ENCODE measurements around the gene C7orf33. TPM values are rescaled to one million over a fixed set of nuclear protein-coding genes. Genes with fewer than 3 reads are reported as not detected.

C7orf33 gene
- total and polyA plus RNA-seq, 9 of the 15 experiments (the other 6 are each of a cell fraction or from before 2014, with no cell fraction given): 0.04 TPM; not detected in 8

DNA sequence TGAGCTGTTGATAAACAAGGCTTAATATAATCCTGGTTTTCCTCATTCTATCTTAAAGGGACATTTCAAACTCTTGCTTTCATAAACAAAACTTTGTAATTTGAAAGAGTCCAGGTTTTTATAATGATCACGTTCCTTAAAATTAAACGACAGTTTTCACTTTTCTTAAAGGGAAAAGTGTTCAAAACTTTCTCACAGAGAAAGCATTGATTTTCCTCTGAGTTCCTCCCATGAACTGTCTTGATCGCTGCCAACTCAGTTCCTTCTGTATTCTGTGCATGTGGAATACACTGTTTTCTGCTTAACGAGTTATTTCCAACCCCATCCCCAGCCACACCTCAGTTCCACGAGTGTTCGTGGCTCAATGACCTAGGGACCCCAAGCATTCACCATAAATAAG is 2.4 kb upstream of the C7orf33 start:
- Histone ChIP-seq H3K9me3 (replicated peaks; ENCODE audit: control insufficient read depth, insufficient read depth, low read depth, low read length) (no peaks in the 10 kb centered on the region), H3K79me2 (ENCODE audit: control insufficient read depth, insufficient read depth, low read length) (no peaks in the 10 kb centered on the region), H3K4me3 (no peak overlapping the region), H2AFZ (ENCODE audit: low read depth, low read length) (no peak overlapping the region), H3K4me2 (ENCODE audit: insufficient read depth, low read length) (no peak overlapping the region), H3K36me3 (ENCODE audit: control insufficient read depth, insufficient read depth, low read length) (no peaks in the 10 kb centered on the region), H3K27ac (ENCODE audit: extremely low read depth, low read depth, low read length) (no peak overlapping the region), H3K27me3 (ENCODE audit: control insufficient read depth in 2 of 2, insufficient read depth in 2 of 2, low read length in 2 of 2) (peaks cover 28 to 55% of the 10 kb centered on the region in 2 experiments; a peak in 4 of 5 replicates), H4K20me1 (replicated peaks; ENCODE audit: control insufficient read depth, insufficient read depth, low read length) (no peaks in the 10 kb centered on the region), H3K4me1 (replicated peaks in 1 of 2; ENCODE audit: control insufficient read depth in 2 of 2, insufficient read depth in 2 of 2, low read length in 2 of 2) (no peaks in the 10 kb centered on the region), H3K9me1 (ENCODE audit: control insufficient read depth, insufficient read depth, low read length) (no peaks in the 10 kb centered on the region), H3K9ac (ENCODE audit: insufficient read depth in 1 of 2, low read depth in 2 of 2, low read length in 2 of 2) (no peak overlapping the region)
- 0% methylated on average over 6 of the region's 6 CpGs for WGBS (ENCODE audit: insufficient coverage, low coverage, missing lambda C conversion rate)
- ChIA-PET POLR2A (no interaction called here), CTCF (ENCODE audit: low intra/inter-chr PET ratio) (no interaction called here)
- no TSS peak for BruUV-seq (replicated peaks)
- no peak for TF ChIP-seq MAFF (IDR thresholded peaks at IDR 0.05; ENCODE audit: low read length)
- no peak for TF ChIP-seq JUNB (CRISPR knock-in tag; conservative IDR thresholded peaks at IDR 0.05)
- TF ChIP-seq ETV1 (tag; conservative IDR thresholded peaks at IDR 0.05; ENCODE audit: low read depth): no peak
- TF ChIP-seq SPI1 (IDR thresholded peaks at IDR 0.05; ENCODE audit: borderline replicate concordance, low read depth, low read length): no peak
- no peak for TF ChIP-seq CBX5 (IDR thresholded peaks at IDR 0.05; ENCODE audit: borderline replicate concordance, low read depth)
- TF ChIP-seq MED1 (CRISPR knock-in tag; IDR thresholded peaks at IDR 0.05; ENCODE audit: borderline replicate concordance): no peak
- TF ChIP-seq ZNF507 (tag; conservative IDR thresholded peaks at IDR 0.05): no peak
- no peak for TF ChIP-seq NFE2 (IDR thresholded peaks at IDR 0.05; ENCODE audit: low read depth)
- TF ChIP-seq E2F3 (CRISPR knock-in tag; IDR thresholded peaks at IDR 0.05): no peak
- TF ChIP-seq HIVEP1 (CRISPR knock-in tag; IDR thresholded peaks at IDR 0.05): no peak
- TF ChIP-seq, protein P1, sequence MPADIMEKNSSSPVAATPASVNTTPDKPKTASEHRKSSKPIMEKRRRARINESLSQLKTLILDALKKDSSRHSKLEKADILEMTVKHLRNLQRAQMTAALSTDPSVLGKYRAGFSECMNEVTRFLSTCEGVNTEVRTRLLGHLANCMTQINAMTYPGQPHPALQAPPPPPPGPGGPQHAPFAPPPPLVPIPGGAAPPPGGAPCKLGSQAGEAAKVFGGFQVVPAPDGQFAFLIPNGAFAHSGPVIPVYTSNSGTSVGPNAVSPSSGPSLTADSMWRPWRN (IDR thresholded peaks at IDR 0.05; ENCODE audit: low read depth): no peak
- no peak for TF ChIP-seq FOXA1 (IDR thresholded peaks at IDR 0.05; ENCODE audit: borderline replicate concordance)
- TF ChIP-seq JUND (IDR thresholded peaks at IDR 0.05; ENCODE audit: borderline replicate concordance, low read depth, low read length): no peak
- no peak for TF ChIP-seq JUND (tag; IDR thresholded peaks at IDR 0.05; ENCODE audit: borderline replicate concordance, low read depth, low read length)
- TF ChIP-seq RBFOX2 (IDR thresholded peaks at IDR 0.05; ENCODE audit: low read depth, low read length): no peak
- FAIRE-seq (no peak), ATAC-seq (no peak), DNase-seq (ENCODE audit: extremely low read depth in 1 of 4, low spot score in 3 of 4) (no peak)
- intact Hi-C loops (cut with micrococcal nuclease) (no loop called here), in situ Hi-C loops (cut with MboI) (loop anchor here (25.0 kb wide), 1 partner anchor 374 kb away; no protein-coding TSS in a partner anchor)
